Measurements from ENCODE around the gene CLIC6.

- TF ChIP-seq CTCF (conservative IDR thresholded peaks at IDR 0.05) (no peak), ZFX (IDR thresholded peaks at IDR 0.05) (no peak)
Measured at GRCh38 chr21:34671891-34672290, 3.1 kb downstream of the CLIC6 start.

Measured in C4-2B (cell line).